ENCODE data around the gene EMP1.

Gene EMP1

GRCh38 chr12:13196130-13196921 is at the start of gene EMP1:
Gene EMP1, plus strand, starts transcription at chr12:13196726. Its CDS starts 14,785 bp downstream, at chr12:13211511.
- peak; percentile 65 for DNase-seq (ENCODE audit: low read depth)

GRCh38 chr12:13147688-13148484 is 48.6 kb upstream of the EMP1 start:
- no peak for DNase-seq (ENCODE audit: low read depth)

GRCh38 chr12:13148485-13148847 is 48.1 kb upstream of the EMP1 start:
- no peak for DNase-seq (ENCODE audit: low read depth)

- no peak for DNase-seq (ENCODE audit: low read depth)
These were observed 47.1 kb upstream of the EMP1 start for GRCh38 chr12:13149411-13149810.

- no peak for DNase-seq (ENCODE audit: low read depth)
These were observed 44.2 kb upstream of the EMP1 start for GRCh38 chr12:13152281-13152680.

GRCh38 chr12:13152756-13153155 is 43.8 kb upstream of the EMP1 start:
- DNase-seq (ENCODE audit: low read depth), result no peak

GRCh38 chr12:13153180-13153579 is 43.3 kb upstream of the EMP1 start:
- no peak for DNase-seq (ENCODE audit: low read depth)

GRCh38 chr12:13154027-13154538 is 42.4 kb upstream of the EMP1 start:
- no peak for DNase-seq (ENCODE audit: low read depth)

- no peak for DNase-seq (ENCODE audit: low read depth)
These were observed 41.7 kb upstream of the EMP1 start for GRCh38 chr12:13154831-13155230.

GRCh38 chr12:13156277-13156676 is 40.2 kb upstream of the EMP1 start:
- DNase-seq (ENCODE audit: low read depth), result no peak

- no peak for DNase-seq (ENCODE audit: low read depth)
These were observed 35.4 kb upstream of the EMP1 start for GRCh38 chr12:13161172-13161571.

GRCh38 chr12:13162904-13163303 is 33.6 kb upstream of the EMP1 start:
- DNase-seq (ENCODE audit: low read depth), result no peak

GRCh38 chr12:13163868-13164635 is 32.5 kb upstream of the EMP1 start:
- no peak for DNase-seq (ENCODE audit: low read depth)

- no peak for DNase-seq (ENCODE audit: low read depth)
These were observed 31.5 kb upstream of the EMP1 start for GRCh38 chr12:13164921-13165616.

- peak; percentile 46 for DNase-seq (ENCODE audit: low read depth)
These were observed 30.9 kb upstream of the EMP1 start for GRCh38 chr12:13165617-13166041.

- no peak for DNase-seq (ENCODE audit: low read depth)
These were observed 29.3 kb upstream of the EMP1 start for GRCh38 chr12:13167226-13167625.

GRCh38 chr12:13167906-13168305 is 28.6 kb upstream of the EMP1 start:
- DNase-seq (ENCODE audit: low read depth), result no peak

- no peak for DNase-seq (ENCODE audit: low read depth)
These were observed 27.3 kb upstream of the EMP1 start for GRCh38 chr12:13169272-13169671.

GRCh38 chr12:13170892-13171490 is 25.5 kb upstream of the EMP1 start:
- no peak for DNase-seq (ENCODE audit: low read depth)

GRCh38 chr12:13171921-13172859 is 24.3 kb upstream of the EMP1 start:
- DNase-seq (ENCODE audit: low read depth), result no peak

All from T-helper 22 cell (primary cell).